GM12878 (cell line): Measurements from ENCODE around the gene ITCH. TPM values are rescaled to one million over a fixed set of nuclear protein-coding genes. Genes with fewer than 3 reads are reported as not detected.

ENCODE experiments used
- ATAC-seq: fragments of 200-7000 bp; cut with Tn5 transposase; 3 replicates; pipeline ENCODE4 v1.9.1; 2020; ENCODE audit warnings: mild to moderate bottlenecking, moderate library complexity
- BruUV-seq: library from RNA; stranded (reverse); fragments of 400-500 nt; replicated peaks from 2 replicates; lab custom pipeline; 2021; lab: Mats Ljungman, UMichigan
- CTCF ChIA-PET: fragments of 300-600 bp; sonication (Branson Sonifier 250); formaldehyde crosslinking; extraction: SDS; loops from one replicate; lab custom pipeline; 2021; ENCODE audit warnings: inconsistent platforms; lab: Yijun Ruan, JAX
- POLR2A ChIA-PET: fragments of 350-600 bp; formaldehyde crosslinking; extraction: SDS; loops from one replicate; lab custom pipeline; 2021; ENCODE audit warnings: inconsistent platforms; lab: Charles Lee
- RAD21 ChIA-PET: fragments of 300-600 bp; sonication (Branson Sonifier 250); formaldehyde crosslinking; loops from one replicate; lab custom pipeline; 2023; ENCODE audit warnings: antibody characterized with exemption; ENCODE audit not compliant: unreplicated experiment; lab: Charles Lee
- SMC1A ChIA-PET: fragments of 300-600 bp; sonication (Branson Sonifier 250); formaldehyde crosslinking; loops from one replicate; lab custom pipeline; 2023; ENCODE audit not compliant: unreplicated experiment, uncharacterized antibody; lab: Charles Lee
- DNase-seq: peaks from one replicate; pipeline ENCODE4 v3.0.0-alpha.2; 2011; ENCODE audit warnings: low read depth, low spot score
- FAIRE-seq: peaks from 3 replicates; lab custom pipeline; 2011; peaks lifted over from hg19 to GRCh38; lab: Jason Lieb, UNC
- H2AFZ ChIP-seq: 2 replicates; pipeline ENCODE4 v1.6.0; 2011; ENCODE audit warnings: low read depth, low read length, control low read depth; ENCODE audit not compliant: control insufficient read depth
- H3K27ac ChIP-seq: 2 replicates; pipeline ENCODE4 v1.5.1; 2011; ENCODE audit warnings: control low read depth; ENCODE audit not compliant: control insufficient read depth, insufficient read depth
- H3K27me3 ChIP-seq, 2 experiments: replicated peaks in 1 of 2; 2 replicates each; pipeline versions ENCODE4 v1.6.0 to v1.6.1; 2011; ENCODE audit warnings: low read length in 1 of 2; ENCODE audit not compliant: control insufficient read depth in 2 of 2, insufficient read depth in 2 of 2
- H3K36me3 ChIP-seq, 2 experiments: 2 replicates each; pipeline ENCODE4 v1.5.1; 2011; ENCODE audit warnings: low read length in 1 of 2; ENCODE audit not compliant: control insufficient read depth in 2 of 2, insufficient read depth in 2 of 2
- H3K4me1 ChIP-seq: 2 replicates; pipeline ENCODE4 v1.6.1; 2011; ENCODE audit warnings: mild to moderate bottlenecking, low read length, moderate library complexity, mixed read lengths; ENCODE audit not compliant: control insufficient read depth, insufficient read depth
- H3K4me2 ChIP-seq: 2 replicates; pipeline ENCODE4 v1.6.0; 2011; ENCODE audit warnings: control low read depth; ENCODE audit not compliant: control insufficient read depth, insufficient read depth
- H3K4me3 ChIP-seq: fragments of 200-600 bp; sonication (generic); 2 replicates; pipeline ENCODE4 v1.5.1; 2016
- H3K79me2 ChIP-seq: 2 replicates; pipeline ENCODE4 v1.6.0; 2011; ENCODE audit warnings: low read length; ENCODE audit not compliant: control insufficient read depth, insufficient read depth
- H3K9ac ChIP-seq: 2 replicates; pipeline ENCODE4 v1.8.0; 2011; ENCODE audit warnings: low read length, control low read depth, mixed read lengths; ENCODE audit not compliant: control insufficient read depth, insufficient read depth
- H3K9me3 ChIP-seq: replicated peaks from 3 replicates; pipeline ENCODE4 v1.5.1; 2011; ENCODE audit warnings: mild to moderate bottlenecking, low read length; ENCODE audit not compliant: control insufficient read depth, insufficient read depth
- H4K20me1 ChIP-seq: 2 replicates; pipeline ENCODE4 v1.6.0; 2011; ENCODE audit not compliant: control insufficient read depth, insufficient read depth
- BCL11A ChIP-seq: IDR thresholded peaks from 2 replicates; pipeline ENCODE4 v1.6.1; 2011; ENCODE audit warnings: low read depth, low read length
- CTCF ChIP-seq, 3 experiments: IDR thresholded peaks in 2 of 3; conservative IDR thresholded peaks in 1 of 3; 2 replicates each; pipeline ENCODE4 v1.5.1; 2011; ENCODE audit warnings: low read depth in 3 of 3, low read length in 3 of 3, mild to moderate bottlenecking in 3 of 3, control low read depth in 2 of 3, moderate library complexity in 2 of 3, inconsistent platforms in 1 of 3, mixed read lengths in 1 of 3; ENCODE audit not compliant: control insufficient read depth in 2 of 3, insufficient read depth in 1 of 3; ENCODE audit errors: extremely low read depth in 1 of 3
- JUND ChIP-seq: IDR thresholded peaks from 2 replicates; pipeline ENCODE4 v1.6.1; 2012; ENCODE audit warnings: low read depth, mild to moderate bottlenecking, low read length, improper control_type of control experiment, moderate library complexity
- NKRF ChIP-seq: fragments of 450-650 bp; conservative IDR thresholded peaks from 2 replicates; pipeline ENCODE4 v1.6.1; 2017; ENCODE audit warnings: mild to moderate bottlenecking, moderate library complexity
- PKNOX1 ChIP-seq: fragments of 450-650 bp; IDR thresholded peaks from 2 replicates; pipeline ENCODE4 v1.6.1; 2016; ENCODE audit warnings: mild to moderate bottlenecking
- POLR2AphosphoS2 ChIP-seq: IDR thresholded peaks from 2 replicates; pipeline ENCODE4 v1.6.1; 2011; ENCODE audit warnings: low read depth, mild to moderate bottlenecking, low read length, improper control_type of control experiment, moderate library complexity
- WGBS: methylation state at CpG from one replicate; pipeline ENCODE4 v1.1.6; 2016; ENCODE audit warnings: low lambda C conversion rate; ENCODE audit not compliant: insufficient replicate concordance, insufficient coverage; ENCODE audit errors: missing lambda C conversion rate; 5-methylcytosine and 5-hydroxymethylcytosine counted together
- in situ Hi-C: fragments of 300-500 bp; cut with MboI; formaldehyde crosslinking; loops from 9 replicates; pipeline ENCODE4 v1.14.3; 2018; ENCODE audit warnings: mixed read lengths
- intact Hi-C: fragments of 100-400 bp; cut with micrococcal nuclease; formaldehyde crosslinking; loops from one replicate; pipeline ENCODE4 v1.14.2; 2022; ENCODE audit not compliant: unreplicated experiment
- polyA plus RNA-seq, 11 experiments: library from polyadenylated mRNA; depleted of rRNA in 4 of 11; unstranded in 6 of 11; stranded (reverse) in 5 of 11; fragments of >200 nt; fragmentation: Nextera tagmentation in 4 of 11; fragmentation: Illumina TruSeq in 1 of 11; extraction: Ambion mirVana in 4 of 11; extraction: Trizol in 1 of 11; gene quantifications; 1 replicate in 1 of 11; 2 replicates in 10 of 11; pipeline versions ENCODE4 v1.2.1 to v1.2.3, GENCODE V29; 2011 to 2016; ENCODE audit warnings: inconsistent platforms in 2 of 11, missing spikeins in 2 of 11, low read depth in 1 of 11
- total RNA-seq, 4 experiments: library from RNA; depleted of rRNA in 3 of 4; stranded (reverse); fragments of >200 nt in 3 of 4; fragmentation: Illumina TruSeq in 1 of 4; extraction: Trizol in 1 of 4; gene quantifications; 2 replicates each; pipeline versions ENCODE4 v1.2.1 to v1.2.3, GENCODE V29; 2013 to 2021

Gene ITCH
- total and polyA plus RNA-seq, 10 of the 15 experiments (the other 5 are each of a cell fraction or from before 2014, with no cell fraction given): 7.5 to 46.1 (median 21.5) TPM

GRCh38 chr20:34443546-34443945 lies 80.5 kb downstream of the ITCH start (continued):
- TF ChIP-seq CTCF (IDR thresholded peaks at IDR 0.05 in 2 of 3, conservative IDR thresholded peaks at IDR 0.05 in 1 of 3; ENCODE audit: control insufficient read depth in 2 of 3, extremely low read depth in 1 of 3, insufficient read depth in 1 of 3, low read depth in 3 of 3, low read length in 3 of 3) (no peak), JUND (no peak), POLR2AphosphoS2 (no peak)

GRCh38 chr20:34445177-34446065 lies 82.3 kb downstream of the ITCH start:
- DNase-seq (no peak), FAIRE-seq (no peak), ATAC-seq (no peak)
- Histone ChIP-seq H3K9ac (no peak overlapping the region), H3K27ac (no peak overlapping the region), H3K4me3 (no peak overlapping the region), H4K20me1 (no peaks in the 10 kb centered on the region), H2AFZ (no peak overlapping the region), H3K36me3 (peaks cover 1 to 9% of the 10 kb centered on the region in 2 experiments; a peak in 3 of 4 replicates), H3K9me3 (no peaks in the 10 kb centered on the region), H3K4me2 (no peak overlapping the region), H3K4me1 (no peaks in the 10 kb centered on the region), H3K27me3 (no peaks in the 10 kb centered on the region), H3K79me2 (no peaks in the 10 kb centered on the region)
- in situ Hi-C loops (no loop called here), intact Hi-C loops (no loop called here)
- BruUV-seq: no TSS peak
- CTCF ChIA-PET: no interaction called here
- 96% methylated on average over 7 of the region's 7 CpGs for WGBS
- POLR2A ChIA-PET: interaction anchor here (1.1 kb wide), 1 partner anchor 14 kb away, joined by 3 read pairs; no protein-coding TSS in a partner anchor
- RAD21 ChIA-PET: interaction anchor here (1.1 to 3.1 kb wide), 2 partner anchors 32 to 132 kb away, joined by 3 to 10 read pairs; no protein-coding TSS in a partner anchor
- SMC1A ChIA-PET: interaction anchor here (2.0 kb wide), 1 partner anchor 22 kb away, joined by 4 read pairs; no protein-coding TSS in a partner anchor
- TF ChIP-seq CTCF (IDR thresholded peaks at IDR 0.05 in 2 of 3, conservative IDR thresholded peaks at IDR 0.05 in 1 of 3; ENCODE audit: control insufficient read depth in 2 of 3, extremely low read depth in 1 of 3, insufficient read depth in 1 of 3, low read depth in 3 of 3, low read length in 3 of 3): no peak
- TF ChIP-seq PKNOX1: no peak
- no peak for TF ChIP-seq NKRF
- TF ChIP-seq BCL11A: no peak
